SKM-1 treated with dmso at 0.1 percent for 144 hours (cell line): Measurements from ENCODE around the gene MBNL2.

Experiments
- DNase-seq: peaks from one replicate; lab custom pipeline; 2025; ENCODE audit not compliant: unreplicated experiment; lab: John Stamatoyannopoulos, UW

The MBNL2 gene

DNA sequence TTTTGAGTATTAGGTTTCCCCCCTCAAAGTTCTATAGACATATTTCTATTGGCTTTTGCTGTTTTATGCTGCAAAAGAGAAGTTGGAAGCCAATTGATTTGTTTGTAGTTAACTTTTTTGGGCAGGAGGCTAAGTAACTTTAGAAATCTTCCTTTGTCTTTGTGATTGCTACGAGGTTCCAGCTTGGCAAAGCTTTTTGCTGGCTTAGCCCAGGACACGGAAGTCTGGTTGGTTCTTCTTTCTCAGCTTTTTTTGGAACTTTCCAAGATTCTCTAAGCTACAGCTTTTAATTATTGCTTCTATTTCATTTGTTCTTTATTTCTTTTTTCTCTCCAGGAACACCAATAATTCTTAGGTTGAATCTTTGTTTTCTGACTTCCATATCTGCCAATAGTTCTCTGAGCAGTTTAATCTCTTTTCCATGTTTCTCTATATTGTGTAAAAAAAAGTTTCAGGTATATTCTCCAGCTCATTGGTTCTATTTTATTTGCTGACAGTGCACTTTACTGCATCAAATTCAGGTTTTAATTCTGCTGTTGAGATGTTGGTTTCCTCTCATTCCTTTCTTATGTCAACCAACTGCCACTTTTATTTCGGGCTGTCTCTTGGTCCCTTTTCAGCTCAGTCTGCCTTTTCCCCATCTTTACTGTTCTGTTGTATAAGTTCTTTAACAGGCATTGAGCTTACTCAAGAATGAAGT lies 27.8 kb downstream of the MBNL2 start:
- no peak for DNase-seq

GRCh38 chr13:97250560-97250959 lies 28.4 kb downstream of the MBNL2 start:
- no peak for DNase-seq

- no peak for DNase-seq
Measured at GRCh38 chr13:97252735-97253134, 30.6 kb downstream of the MBNL2 start.

GRCh38 chr13:97253581-97254293 lies 31.6 kb downstream of the MBNL2 start:
- no peak for DNase-seq

DNA sequence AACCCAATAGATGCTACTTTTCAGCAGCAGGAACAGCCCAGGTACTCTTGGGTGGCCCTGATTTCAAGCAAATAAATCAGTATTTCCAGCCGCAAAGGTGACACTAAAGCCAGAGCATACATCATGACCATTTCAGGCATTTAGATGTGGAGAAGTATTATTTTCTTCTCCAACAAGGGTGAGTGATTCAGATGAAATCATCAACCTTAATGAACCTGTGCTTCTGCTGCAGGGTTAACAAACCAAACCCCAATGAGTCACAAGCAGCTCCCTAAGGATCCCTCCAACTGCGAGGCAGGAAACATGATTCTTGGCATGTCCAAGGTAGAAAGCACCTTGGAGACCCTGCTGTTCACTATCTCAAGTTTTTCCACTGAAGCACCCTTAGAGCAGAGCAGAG lies 32.7 kb downstream of the MBNL2 start:
- no peak for DNase-seq

DNA sequence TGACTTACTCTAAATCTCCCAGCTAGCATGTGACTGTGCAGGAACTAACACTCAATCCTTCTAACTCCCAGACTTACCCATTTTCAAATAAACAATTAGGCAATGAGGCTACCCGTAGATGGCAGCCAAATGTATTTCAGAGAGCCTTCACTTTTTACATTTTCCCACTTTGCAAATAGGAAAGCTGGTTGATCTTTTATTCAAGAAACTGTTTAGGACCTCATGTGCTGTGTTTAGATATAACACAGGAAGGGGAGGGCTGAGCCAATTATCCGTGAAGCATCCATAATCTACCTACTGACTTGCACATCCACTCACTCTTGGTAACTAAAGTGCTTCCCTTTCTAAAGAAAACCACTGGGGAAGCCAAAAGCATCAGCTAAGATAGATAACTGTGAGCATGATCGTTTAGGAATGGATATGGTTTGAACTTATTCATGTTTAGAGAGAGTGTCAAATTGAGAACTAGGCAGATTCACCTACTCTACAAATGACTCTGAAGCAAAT lies 33.4 kb downstream of the MBNL2 start:
- no peak for DNase-seq

GRCh38 chr13:97256343-97256783 lies 34.2 kb downstream of the MBNL2 start:
- DNase-seq = no peak

GRCh38 chr13:97257228-97257755 lies 35.2 kb downstream of the MBNL2 start:
- no peak for DNase-seq

- no peak for DNase-seq
Measured at GRCh38 chr13:97257800-97258799, 36.0 kb downstream of the MBNL2 start.

DNA sequence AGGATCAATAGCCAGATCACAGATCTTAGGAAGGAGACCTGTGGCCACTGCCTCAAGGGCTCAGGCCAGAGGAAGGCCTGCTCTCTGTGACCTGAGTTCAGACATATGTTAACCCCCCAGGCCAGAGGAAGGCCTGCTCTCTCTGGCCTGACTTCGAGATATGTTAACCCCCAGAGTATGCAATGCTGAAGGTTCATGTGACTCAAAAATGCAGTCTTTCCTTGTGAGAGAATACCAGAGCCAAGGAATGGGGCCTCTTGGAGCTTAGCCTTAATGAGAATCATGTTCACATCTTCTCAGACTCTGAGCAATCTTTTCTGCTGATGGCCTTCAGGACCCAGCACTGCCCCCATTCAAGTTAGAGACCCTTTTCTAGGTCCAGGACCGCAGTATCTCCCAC lies 36.7 kb downstream of the MBNL2 start:
- DNase-seq = no peak

DNA sequence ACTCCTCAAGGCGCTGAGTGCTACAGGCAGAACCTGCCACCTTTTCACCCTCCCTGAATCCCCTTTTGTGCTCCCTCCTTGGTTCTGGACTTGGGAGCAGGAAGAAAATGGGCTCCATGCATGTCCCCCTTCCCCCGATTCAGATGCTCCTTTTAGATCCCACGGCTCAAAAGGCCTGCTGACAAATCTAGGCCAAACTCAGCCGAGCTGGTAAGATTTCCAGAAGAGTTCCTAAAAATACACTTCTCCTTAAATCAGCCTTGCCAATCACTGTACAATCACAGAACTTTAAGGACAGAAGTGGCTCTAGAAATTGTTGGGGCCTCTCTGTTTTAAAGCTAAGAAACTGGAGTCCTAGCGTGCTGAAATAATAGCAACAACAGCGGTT lies 37.3 kb downstream of the MBNL2 start:
- no peak for DNase-seq

- DNase-seq = no peak
Measured at GRCh38 chr13:97259798-97260714, 37.9 kb downstream of the MBNL2 start.

- DNase-seq = no peak
Measured at GRCh38 chr13:97261254-97262005, 39.3 kb downstream of the MBNL2 start.

- DNase-seq = no peak
Measured at GRCh38 chr13:97262058-97262457, 39.9 kb downstream of the MBNL2 start.

DNA sequence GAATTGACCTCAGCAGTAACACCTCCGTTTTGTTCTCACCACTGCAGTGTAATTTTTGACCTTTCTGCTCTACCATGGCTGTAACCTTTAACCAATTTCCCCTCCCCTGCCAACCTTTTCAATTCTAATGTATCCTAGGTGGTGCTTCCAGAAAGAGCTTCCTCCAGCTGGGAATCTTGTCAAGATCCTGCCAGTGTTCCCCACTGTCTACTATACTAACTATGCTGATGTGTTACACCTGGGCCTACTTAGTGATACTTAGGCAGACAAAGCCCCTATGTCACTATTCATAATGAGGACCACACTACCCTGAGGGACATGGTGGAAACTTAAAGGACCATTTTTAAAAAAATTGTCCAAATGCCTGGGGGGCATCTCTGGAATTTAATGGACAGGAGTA lies 41.0 kb downstream of the MBNL2 start:
- DNase-seq = no peak

- DNase-seq = no peak
Measured at GRCh38 chr13:97264663-97265062, 42.5 kb downstream of the MBNL2 start.

DNA sequence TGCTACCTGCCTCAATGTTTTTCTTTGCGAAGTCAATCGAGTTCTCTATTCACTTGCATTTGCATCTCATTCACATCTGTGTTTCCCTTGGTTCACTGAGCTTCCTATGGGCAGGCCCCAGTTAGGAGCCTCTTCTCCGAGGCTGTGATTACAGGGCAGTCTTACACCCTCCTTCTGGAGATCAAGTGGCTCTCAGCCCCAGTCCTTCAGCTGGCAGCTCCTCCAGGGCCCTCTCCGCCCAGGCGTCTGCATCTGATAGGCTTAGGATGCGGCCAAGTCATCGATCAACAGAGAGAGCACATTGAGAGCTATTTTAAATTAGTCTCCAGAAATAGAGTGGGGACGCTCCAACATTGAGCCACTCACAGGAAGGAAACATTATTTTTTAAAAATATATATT lies 44.2 kb downstream of the MBNL2 start:
- no peak for DNase-seq

GRCh38 chr13:97266772-97267417 lies 44.8 kb downstream of the MBNL2 start:
- no peak for DNase-seq
